ENCODE measurements around the gene ZNF736. TPM values are rescaled to one million over a fixed set of nuclear protein-coding genes. Genes with fewer than 3 reads are reported as not detected.
A peak's percentile ranks its signal among the peaks of the same experiment; 100 is the strongest.

Gene ZNF736
- total RNA-seq, 2 donors from 2014 or later = 12.4 to 23.4 TPM

GRCh38 chr7:64300641-64301405 lies 12.9 kb upstream of the ZNF736 start:
- no peaks in the 10 kb centered on the region for H3K27me3 ChIP-seq (replicated peaks; ENCODE audit: insufficient read depth)
- no peak overlapping the region for H3K4me3 ChIP-seq
- H3K9me3 ChIP-seq = no peaks in the 10 kb centered on the region
- no peak for DNase-seq (ENCODE audit: low spot score)
- no peaks in the 10 kb centered on the region for H3K36me3 ChIP-seq
- intact Hi-C loops (cut with DNase I) = no loop called here
- H3K4me1 ChIP-seq (replicated peaks) = no peaks in the 10 kb centered on the region
- H3K27ac ChIP-seq = no peak overlapping the region
- 92% methylated on average over 9 of the region's 9 CpGs for WGBS
- TF ChIP-seq, protein P1, sequence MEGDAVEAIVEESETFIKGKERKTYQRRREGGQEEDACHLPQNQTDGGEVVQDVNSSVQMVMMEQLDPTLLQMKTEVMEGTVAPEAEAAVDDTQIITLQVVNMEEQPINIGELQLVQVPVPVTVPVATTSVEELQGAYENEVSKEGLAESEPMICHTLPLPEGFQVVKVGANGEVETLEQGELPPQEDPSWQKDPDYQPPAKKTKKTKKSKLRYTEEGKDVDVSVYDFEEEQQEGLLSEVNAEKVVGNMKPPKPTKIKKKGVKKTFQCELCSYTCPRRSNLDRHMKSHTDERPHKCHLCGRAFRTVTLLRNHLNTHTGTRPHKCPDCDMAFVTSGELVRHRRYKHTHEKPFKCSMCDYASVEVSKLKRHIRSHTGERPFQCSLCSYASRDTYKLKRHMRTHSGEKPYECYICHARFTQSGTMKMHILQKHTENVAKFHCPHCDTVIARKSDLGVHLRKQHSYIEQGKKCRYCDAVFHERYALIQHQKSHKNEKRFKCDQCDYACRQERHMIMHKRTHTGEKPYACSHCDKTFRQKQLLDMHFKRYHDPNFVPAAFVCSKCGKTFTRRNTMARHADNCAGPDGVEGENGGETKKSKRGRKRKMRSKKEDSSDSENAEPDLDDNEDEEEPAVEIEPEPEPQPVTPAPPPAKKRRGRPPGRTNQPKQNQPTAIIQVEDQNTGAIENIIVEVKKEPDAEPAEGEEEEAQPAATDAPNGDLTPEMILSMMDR (IDR thresholded peaks at IDR 0.05) = no peak
- TF ChIP-seq POLR2AphosphoS5 (IDR thresholded peaks at IDR 0.05) = no peak
- no peak for TF ChIP-seq POLR2A (IDR thresholded peaks at IDR 0.05)

DNA sequence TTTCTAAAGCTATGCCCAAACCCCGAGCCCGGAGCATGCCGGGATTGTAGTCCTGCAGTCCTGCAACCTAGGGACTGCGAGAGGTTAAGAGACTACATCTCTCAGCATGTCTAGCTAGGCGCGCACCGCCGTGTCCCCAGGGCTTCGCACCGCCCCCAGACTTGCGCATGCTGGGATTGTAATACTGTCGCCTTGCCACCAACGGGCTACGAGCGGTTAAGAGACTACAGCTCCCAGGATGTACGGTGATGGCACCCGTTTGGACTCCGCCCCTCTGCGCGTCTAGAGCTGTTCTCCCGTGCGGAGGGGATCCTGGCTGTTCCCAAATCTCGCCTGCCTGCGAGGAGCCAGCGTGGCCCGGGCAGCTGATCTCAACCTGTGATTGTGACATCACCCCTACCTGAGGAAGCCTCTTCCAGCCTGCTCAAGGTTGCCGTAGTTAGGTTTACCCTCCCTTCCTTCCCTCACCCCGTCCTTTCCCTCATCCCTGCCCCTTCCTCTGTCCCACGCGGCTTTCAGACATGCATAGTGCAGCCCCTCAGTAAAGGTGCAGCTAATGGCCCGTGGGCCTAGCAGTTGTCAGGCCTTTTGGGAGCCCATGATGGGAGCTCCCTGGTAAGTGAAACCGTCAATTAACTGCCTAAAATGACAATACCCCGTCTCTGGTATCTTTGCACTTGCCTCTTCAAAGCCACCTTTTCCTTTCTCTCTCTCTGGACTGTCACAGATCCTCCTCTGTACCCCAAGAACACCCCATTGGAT lies 6.3 kb upstream of the ZNF736 start:
- Histone ChIP-seq H3K27ac (peak overlapping the region; percentile 81 to 85), H3K9me3 (no peaks in the 10 kb centered on the region), H3K4me3 (peak overlapping the region; percentile 42 to 55), H3K27me3 (replicated peaks; ENCODE audit: insufficient read depth) (no peaks in the 10 kb centered on the region), H3K4me1 (replicated peaks) (no peaks in the 10 kb centered on the region), H3K36me3 (no peaks in the 10 kb centered on the region)
- DNase-seq (ENCODE audit: low spot score) = peak; percentile 96
- intact Hi-C loops (cut with DNase I) = no loop called here
- 2% methylated on average over 32 of the region's 33 CpGs for WGBS
- peak; percentile 95 for TF ChIP-seq POLR2AphosphoS5 (IDR thresholded peaks at IDR 0.05)
- TF ChIP-seq POLR2A (IDR thresholded peaks at IDR 0.05) = peak; percentile 57
- TF ChIP-seq, protein P1 (IDR thresholded peaks at IDR 0.05) = peak in 2 of 4 experiments; percentile 50 to 57

DNA sequence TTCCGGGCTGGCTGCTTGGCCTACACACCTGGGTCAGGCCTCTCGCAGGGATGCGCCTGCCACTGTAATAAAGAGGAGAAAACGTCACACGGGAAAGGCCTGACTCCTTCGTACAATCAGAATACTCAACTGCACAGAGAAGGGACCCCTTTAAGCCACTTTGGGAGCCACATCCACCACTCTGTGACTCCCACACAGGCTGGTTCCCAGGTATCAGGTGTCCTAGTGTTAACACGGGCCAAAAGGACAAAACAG lies 5.8 kb upstream of the ZNF736 start:
- no peak for DNase-seq (ENCODE audit: low spot score)
- Histone ChIP-seq H3K36me3 (no peaks in the 10 kb centered on the region), H3K27ac (peak overlapping the region; percentile 81 to 85), H3K4me3 (peak overlapping the region; percentile 42 to 55), H3K27me3 (replicated peaks; ENCODE audit: insufficient read depth) (no peaks in the 10 kb centered on the region), H3K4me1 (replicated peaks) (no peaks in the 10 kb centered on the region), H3K9me3 (no peaks in the 10 kb centered on the region)
- TF ChIP-seq POLR2AphosphoS5 (IDR thresholded peaks at IDR 0.05) (no peak), POLR2A (IDR thresholded peaks at IDR 0.05) (no peak)
- TF ChIP-seq, protein P1 (IDR thresholded peaks at IDR 0.05) = no peak
- 46% methylated on average over 7 of the region's 7 CpGs for WGBS
- intact Hi-C loops (cut with DNase I) = no loop called here

DNA sequence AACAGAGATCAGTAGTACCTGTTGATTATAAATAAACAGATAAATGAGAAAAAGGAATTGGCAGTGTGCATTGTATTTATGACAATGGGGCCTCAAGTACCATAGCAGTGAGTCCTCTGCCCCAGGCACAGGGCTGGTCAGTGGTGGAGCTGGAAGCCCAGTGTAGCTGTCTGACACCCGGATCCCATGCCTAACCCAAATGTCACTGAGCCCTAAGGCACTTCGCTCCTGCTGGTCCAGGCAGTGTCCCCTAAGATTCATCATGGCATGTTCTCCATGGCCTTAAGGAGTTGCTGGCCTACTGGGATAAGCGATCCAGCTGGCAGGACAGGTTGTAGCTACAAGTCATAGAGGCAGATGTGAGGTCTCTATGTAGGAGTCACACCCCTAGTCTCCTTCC lies 3.3 kb upstream of the ZNF736 start:
- H3K27ac ChIP-seq = no peak overlapping the region
- no peaks in the 10 kb centered on the region for H3K9me3 ChIP-seq
- H3K4me3 ChIP-seq = no peak overlapping the region
- no peaks in the 10 kb centered on the region for H3K4me1 ChIP-seq (replicated peaks)
- 78% methylated on average over 3 of the region's 3 CpGs for WGBS
- intact Hi-C loops (cut with DNase I) = loop anchor here (5.0 to 10.0 kb wide), 2 partner anchors 247 to 354 kb away; partner anchors contain the start of gene ZNF107
- H3K36me3 ChIP-seq = no peaks in the 10 kb centered on the region
- no peaks in the 10 kb centered on the region for H3K27me3 ChIP-seq (replicated peaks; ENCODE audit: insufficient read depth)
- no peak for DNase-seq (ENCODE audit: low spot score)
- TF ChIP-seq POLR2AphosphoS5 (IDR thresholded peaks at IDR 0.05) (no peak), POLR2A (IDR thresholded peaks at IDR 0.05) (no peak)
- TF ChIP-seq, protein P1 (IDR thresholded peaks at IDR 0.05) = no peak
